ENCODE results near the gene SOX6. TPM values are rescaled to one million over a fixed set of nuclear protein-coding genes. Genes with fewer than 3 reads are reported as not detected.

The SOX6 gene
- total RNA-seq, 1 experiment from 2014 or later: not detected

DNA sequence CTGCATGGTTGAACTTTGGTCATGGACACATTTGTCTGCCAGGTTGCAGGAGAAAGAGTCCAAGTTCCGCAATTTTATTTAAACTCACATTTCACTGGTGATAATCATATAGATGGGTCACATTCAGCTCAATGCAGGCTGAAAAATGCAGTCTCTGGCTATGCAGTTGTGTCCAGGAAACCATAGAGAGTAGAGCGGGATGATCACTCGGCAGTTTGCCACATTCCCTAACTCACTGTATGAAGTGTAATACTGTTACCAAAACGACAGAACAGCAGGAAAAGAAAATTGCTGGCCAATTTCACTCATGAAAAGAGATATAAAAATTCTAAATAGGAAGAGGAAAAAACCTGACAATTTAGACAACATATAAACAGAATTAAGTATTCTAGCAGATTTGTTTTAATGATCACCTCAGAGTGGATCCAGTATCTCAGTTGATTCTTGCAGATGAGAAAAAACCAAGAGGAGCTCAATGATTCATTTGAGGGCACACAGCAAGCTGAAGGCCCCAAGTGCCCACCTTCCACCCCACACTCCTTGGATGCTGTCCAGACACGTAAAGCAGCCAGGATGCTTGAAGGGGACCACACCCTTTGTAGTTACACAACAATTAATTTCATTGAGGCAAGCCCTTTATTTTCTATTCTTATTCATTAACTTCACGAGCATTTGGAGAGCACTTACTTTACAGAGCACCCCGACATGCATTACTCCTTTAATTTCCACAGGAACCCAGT lies 422.3 kb downstream of the SOX6 start:
- no peak overlapping the region for H3K9ac ChIP-seq (ENCODE audit: extremely low read depth, insufficient read length, low read length)
- H3K4me3 Mint-ChIP-seq: no peak overlapping the region

More for the DNA sequence above, 422.3 kb downstream of the SOX6 start:
- Histone ChIP-seq H2BK12ac (ENCODE audit: insufficient read length, low read depth, low read length) (no peak overlapping the region), H3K4me1 (ENCODE audit: insufficient read depth, low read length) (no peaks in the 10 kb centered on the region), H3K56ac (ENCODE audit: insufficient read length, low read depth, low read length) (no peak overlapping the region), H2BK15ac (ENCODE audit: low read depth, low read length) (no peak overlapping the region), H2AFZ (ENCODE audit: low read length) (no peak overlapping the region), H2AK5ac (ENCODE audit: insufficient read length, low read length) (no peak overlapping the region), H3K4ac (ENCODE audit: low read depth, low read length) (no peak overlapping the region), H3K14ac (ENCODE audit: insufficient read depth, low read length) (no peak overlapping the region), H3K27me3 (ENCODE audit: insufficient read depth, low read length) (no peaks in the 10 kb centered on the region), H3K4me2 (ENCODE audit: insufficient read depth, insufficient read length, low read length) (no peak overlapping the region), H3K79me1 (ENCODE audit: insufficient read depth, low read depth, low read length, poor library complexity, severe bottlenecking) (no peaks in the 10 kb centered on the region), H4K5ac (ENCODE audit: insufficient read length, low read depth, low read length) (no peak overlapping the region), H4K8ac (replicated peaks; ENCODE audit: insufficient read length, low read depth, low read length) (no peak overlapping the region), H3K9me3 (ENCODE audit: control insufficient read depth, low read depth, low read length) (no peaks in the 10 kb centered on the region), H2BK120ac (ENCODE audit: low read depth, low read length, poor library complexity, severe bottlenecking) (no peak overlapping the region), H4K20me1 (ENCODE audit: control insufficient read depth, insufficient read depth, insufficient read length) (no peaks in the 10 kb centered on the region), H4K91ac (ENCODE audit: insufficient read length, low read depth, low read length) (no peak overlapping the region), H3T11ph (ENCODE audit: low read length) (no peak overlapping the region), H3K23ac (ENCODE audit: insufficient read length, low read depth, low read length) (no peak overlapping the region), H3K79me2 (ENCODE audit: insufficient read depth, low read length) (no peaks in the 10 kb centered on the region), H2BK5ac (ENCODE audit: insufficient read length, low read length) (no peak overlapping the region), H3K18ac (ENCODE audit: insufficient read length, low read depth, low read length) (no peak overlapping the region), H2BK20ac (ENCODE audit: low read depth, low read length, poor library complexity, severe bottlenecking) (no peak overlapping the region), H3K23me2 (ENCODE audit: insufficient read length, low read depth, low read length, poor library complexity, severe bottlenecking) (no peaks in the 10 kb centered on the region), H3K27ac (ENCODE audit: insufficient read length, low read depth, low read length) (no peak overlapping the region)
- H3K4me1 Mint-ChIP-seq: no peaks in the 10 kb centered on the region
- DNase-seq: no peak
- H3K9me3 Mint-ChIP-seq: peaks cover 3 to 14% of the 10 kb centered on the region in 2 experiments; a peak in 4 of 5 replicates
- WGBS (ENCODE audit: extremely low coverage, insufficient read length, low lambda C conversion rate): no CpG with 5 or more reads among the region's 7 CpGs
- no peaks in the 10 kb centered on the region; a peak in 1 of 7 replicates for H3K36me3 Mint-ChIP-seq (ENCODE audit: insufficient read depth in 1 of 3, low read depth in 3 of 3)
- TF ChIP-seq, protein P1, sequence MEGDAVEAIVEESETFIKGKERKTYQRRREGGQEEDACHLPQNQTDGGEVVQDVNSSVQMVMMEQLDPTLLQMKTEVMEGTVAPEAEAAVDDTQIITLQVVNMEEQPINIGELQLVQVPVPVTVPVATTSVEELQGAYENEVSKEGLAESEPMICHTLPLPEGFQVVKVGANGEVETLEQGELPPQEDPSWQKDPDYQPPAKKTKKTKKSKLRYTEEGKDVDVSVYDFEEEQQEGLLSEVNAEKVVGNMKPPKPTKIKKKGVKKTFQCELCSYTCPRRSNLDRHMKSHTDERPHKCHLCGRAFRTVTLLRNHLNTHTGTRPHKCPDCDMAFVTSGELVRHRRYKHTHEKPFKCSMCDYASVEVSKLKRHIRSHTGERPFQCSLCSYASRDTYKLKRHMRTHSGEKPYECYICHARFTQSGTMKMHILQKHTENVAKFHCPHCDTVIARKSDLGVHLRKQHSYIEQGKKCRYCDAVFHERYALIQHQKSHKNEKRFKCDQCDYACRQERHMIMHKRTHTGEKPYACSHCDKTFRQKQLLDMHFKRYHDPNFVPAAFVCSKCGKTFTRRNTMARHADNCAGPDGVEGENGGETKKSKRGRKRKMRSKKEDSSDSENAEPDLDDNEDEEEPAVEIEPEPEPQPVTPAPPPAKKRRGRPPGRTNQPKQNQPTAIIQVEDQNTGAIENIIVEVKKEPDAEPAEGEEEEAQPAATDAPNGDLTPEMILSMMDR (conservative IDR thresholded peaks at IDR 0.05): no peak
- H3K27ac Mint-ChIP-seq: no peak overlapping the region
- peaks cover 23% of the 10 kb centered on the region for H3K27me3 Mint-ChIP-seq (ENCODE audit: low read depth)
